ENCODE measurements around the gene KRTDAP. TPM values are rescaled to one million over a fixed set of nuclear protein-coding genes. Genes with fewer than 3 reads are reported as not detected.
"Not testable (repeated sequence)": the region's sequence is repeated elsewhere in the genome, so short reads cannot be mapped to it uniquely, and the experiment has no call there.

KRTDAP gene
- total and polyA plus RNA-seq, 2 donors from 2014 or later, result not detected

GRCh38 chr19:35462476-35462953 lies 27.7 kb downstream of the KRTDAP start:
- Histone ChIP-seq H3K4me1 (ENCODE audit: control insufficient read depth in 2 of 3, insufficient read depth in 2 of 3, low read depth in 1 of 3, low read length in 3 of 3) (peaks cover 5 to 17% (median 11%) of the 10 kb centered on the region in 3 donors), H3K36me3 (ENCODE audit: control insufficient read depth in 2 of 3, insufficient read depth in 3 of 3, low read length in 3 of 3) (no peaks in the 10 kb centered on the region), H3K4me3 (ENCODE audit: low read length in 3 of 3) (no peak overlapping the region), H3K27ac (ENCODE audit: low read depth in 2 of 2, low read length in 2 of 2) (no peak overlapping the region), H3K9me3 (ENCODE audit: control insufficient read depth in 2 of 3, insufficient read depth in 1 of 3, low read length in 3 of 3) (no peaks in the 10 kb centered on the region), H3K27me3 (ENCODE audit: control insufficient read depth, insufficient read depth, low read length) (no peaks in the 10 kb centered on the region), H3K9ac (ENCODE audit: low read length in 3 of 3) (no peak overlapping the region)
- FAIRE-seq, result no peak
- intact Hi-C loops (cut with DNase I), result loop anchor here (10.0 kb wide), 1 partner anchor 108 kb away; the partner anchor contains the start of gene FFAR3
- TF ChIP-seq CTCF (IDR thresholded peaks at IDR 0.05; ENCODE audit: borderline replicate concordance, extremely low read depth, insufficient read depth), result no peak
- peak in 1 of 5 donors; percentile 53 for DNase-seq

- not testable (repeated sequence) for H3K4me3 ChIP-seq (ENCODE audit: low read length in 3 of 3); H3K36me3 ChIP-seq (ENCODE audit: control insufficient read depth in 2 of 3, insufficient read depth in 3 of 3, low read length in 3 of 3); H3K9ac ChIP-seq (ENCODE audit: low read length in 3 of 3); DNase-seq; H3K27me3 ChIP-seq (ENCODE audit: control insufficient read depth, insufficient read depth, low read length); H3K9me3 ChIP-seq (ENCODE audit: control insufficient read depth in 2 of 3, insufficient read depth in 1 of 3, low read length in 3 of 3); FAIRE-seq; H3K27ac ChIP-seq (ENCODE audit: low read depth in 2 of 2, low read length in 2 of 2)
- peaks cover 5 to 17% (median 11%) of the 10 kb centered on the region in 3 donors for H3K4me1 ChIP-seq (ENCODE audit: control insufficient read depth in 2 of 3, insufficient read depth in 2 of 3, low read depth in 1 of 3, low read length in 3 of 3)
- intact Hi-C loops (cut with DNase I), result loop anchor here (10.0 kb wide), 1 partner anchor 107 kb away; the partner anchor contains the start of gene FFAR3
Measured at GRCh38 chr19:35461788-35462187, 28.5 kb downstream of the KRTDAP start.

- Histone ChIP-seq H3K27me3 (ENCODE audit: control insufficient read depth, insufficient read depth, low read length) (no peaks in the 10 kb centered on the region), H3K4me1 (ENCODE audit: control insufficient read depth in 2 of 3, insufficient read depth in 2 of 3, low read depth in 1 of 3, low read length in 3 of 3) (peaks cover 5 to 17% (median 11%) of the 10 kb centered on the region in 3 donors), H3K4me3 (ENCODE audit: low read length in 3 of 3) (no peak overlapping the region), H3K27ac (ENCODE audit: low read depth in 2 of 2, low read length in 2 of 2) (no peak overlapping the region), H3K9me3 (ENCODE audit: control insufficient read depth in 2 of 3, insufficient read depth in 1 of 3, low read length in 3 of 3) (no peaks in the 10 kb centered on the region), H3K9ac (ENCODE audit: low read length in 3 of 3) (no peak overlapping the region), H3K36me3 (ENCODE audit: control insufficient read depth in 2 of 3, insufficient read depth in 3 of 3, low read length in 3 of 3) (no peaks in the 10 kb centered on the region)
- DNase-seq (no peak), FAIRE-seq (no peak)
- intact Hi-C loops (cut with DNase I), result loop anchor here (10.0 kb wide), 1 partner anchor 106 kb away; the partner anchor contains the start of gene FFAR3
- no peak for TF ChIP-seq CTCF (IDR thresholded peaks at IDR 0.05; ENCODE audit: borderline replicate concordance, extremely low read depth, insufficient read depth)
Measured at GRCh38 chr19:35461060-35461459, 29.2 kb downstream of the KRTDAP start.

- FAIRE-seq, result no peak
Measured at GRCh38 chr19:35460608-35461007, 29.7 kb downstream of the KRTDAP start.

More at GRCh38 chr19:35460608-35461007, 29.7 kb downstream of the KRTDAP start:
- H3K27ac ChIP-seq (ENCODE audit: low read depth in 2 of 2, low read length in 2 of 2), result no peak overlapping the region
- intact Hi-C loops (cut with DNase I), result loop anchor here (10.0 kb wide), 1 partner anchor 106 kb away; the partner anchor contains the start of gene FFAR3
- no peaks in the 10 kb centered on the region for H3K36me3 ChIP-seq (ENCODE audit: control insufficient read depth in 2 of 3, insufficient read depth in 3 of 3, low read length in 3 of 3)
- no peak for DNase-seq
- H3K9ac ChIP-seq (ENCODE audit: low read length in 3 of 3), result no peak overlapping the region
- no peak overlapping the region for H3K4me3 ChIP-seq (ENCODE audit: low read length in 3 of 3)
- H3K27me3 ChIP-seq (ENCODE audit: control insufficient read depth, insufficient read depth, low read length), result no peaks in the 10 kb centered on the region
- no peak for TF ChIP-seq CTCF (IDR thresholded peaks at IDR 0.05; ENCODE audit: borderline replicate concordance, extremely low read depth, insufficient read depth)
- no peaks in the 10 kb centered on the region for H3K9me3 ChIP-seq (ENCODE audit: control insufficient read depth in 2 of 3, insufficient read depth in 1 of 3, low read length in 3 of 3)
- H3K4me1 ChIP-seq (ENCODE audit: control insufficient read depth in 2 of 3, insufficient read depth in 2 of 3, low read depth in 1 of 3, low read length in 3 of 3), result peaks cover 5 to 17% (median 11%) of the 10 kb centered on the region in 3 donors
